Mesenchymal stem cell (in vitro differentiated cells and primary cell): ENCODE results near the gene CACNA1C.
A peak's percentile ranks its signal among the peaks of the same experiment; 100 is the strongest.

Experiments used
- DNase-seq: peaks from one replicate; pipeline ENCODE4 v3.0.0-alpha.2; 2013
- H2AFZ ChIP-seq: one replicate; pipeline ENCODE4 v1.6.1; 2013; ENCODE audit warnings: low read depth, mild to moderate bottlenecking, control low read depth, inconsistent platforms, low read length, moderate library complexity
- H2AK5ac ChIP-seq: 2 replicates; pipeline ENCODE4 v1.6.1; 2013; ENCODE audit warnings: low read length, moderate library complexity, mild to moderate bottlenecking, inconsistent platforms; ENCODE audit not compliant: severe bottlenecking
- H2BK120ac ChIP-seq: one replicate; pipeline ENCODE4 v1.6.1; 2013; ENCODE audit warnings: low read depth, mild to moderate bottlenecking, inconsistent platforms, low read length, moderate library complexity
- H2BK12ac ChIP-seq, 2 experiments: one replicate each; pipeline ENCODE4 v1.6.1; 2013; ENCODE audit warnings: inconsistent platforms in 2 of 2, low read length in 2 of 2, mild to moderate bottlenecking in 2 of 2, moderate library complexity in 2 of 2, control low read depth in 1 of 2
- H2BK15ac ChIP-seq: one replicate; pipeline ENCODE4 v1.6.1; 2013; ENCODE audit warnings: mild to moderate bottlenecking, low read depth, inconsistent platforms; ENCODE audit not compliant: poor library complexity, severe bottlenecking
- H2BK5ac ChIP-seq: 2 replicates; pipeline ENCODE4 v1.6.1; 2013; ENCODE audit warnings: low read depth, mild to moderate bottlenecking, low read length, control low read depth, inconsistent platforms; ENCODE audit not compliant: poor library complexity, severe bottlenecking
- H3K14ac ChIP-seq, 2 experiments: one replicate each; pipeline ENCODE4 v1.6.1; 2013; ENCODE audit warnings: inconsistent platforms in 2 of 2, low read length in 2 of 2, control low read depth in 1 of 2, mild to moderate bottlenecking in 1 of 2, moderate library complexity in 1 of 2
- H3K18ac ChIP-seq, 2 experiments: one replicate each; pipeline ENCODE4 v1.6.1; 2013; ENCODE audit warnings: inconsistent platforms in 2 of 2, low read length in 2 of 2, control low read depth in 1 of 2, low read depth in 1 of 2, mild to moderate bottlenecking in 1 of 2
- H3K23ac ChIP-seq, 2 experiments: one replicate each; pipeline ENCODE4 v1.6.1; 2013; ENCODE audit warnings: inconsistent platforms in 2 of 2, low read length in 2 of 2, mild to moderate bottlenecking in 2 of 2, moderate library complexity in 2 of 2, control low read depth in 1 of 2
- H3K27ac ChIP-seq: 2 replicates; pipeline ENCODE4 v1.5.1; 2013; ENCODE audit warnings: mild to moderate bottlenecking, moderate library complexity, low read length, control low read depth, inconsistent platforms; ENCODE audit not compliant: poor library complexity, severe bottlenecking
- H3K27me3 ChIP-seq, 2 experiments: 2 replicates each; pipeline versions ENCODE4 v1.6.1 to v1.7.0; 2013; ENCODE audit warnings: low read length in 2 of 2, mild to moderate bottlenecking in 2 of 2, moderate library complexity in 2 of 2, control low read depth in 1 of 2, inconsistent platforms in 1 of 2; ENCODE audit not compliant: control insufficient read depth in 1 of 2, insufficient read depth in 1 of 2
- H3K36me3 ChIP-seq, 2 experiments: 2 replicates each; pipeline versions ENCODE4 v1.6.1 to v1.7.0; 2013; ENCODE audit warnings: low read length in 2 of 2, control low read depth in 1 of 2, inconsistent platforms in 1 of 2, low read depth in 1 of 2, mild to moderate bottlenecking in 1 of 2; ENCODE audit not compliant: insufficient read depth in 2 of 2, control insufficient read depth in 1 of 2
- H3K4ac ChIP-seq, 2 experiments: one replicate each; pipeline ENCODE4 v1.6.1; 2013; ENCODE audit warnings: inconsistent platforms in 2 of 2, low read length in 2 of 2, mild to moderate bottlenecking in 2 of 2, moderate library complexity in 2 of 2, control low read depth in 1 of 2, low read depth in 1 of 2
- H3K4me1 ChIP-seq: 2 replicates; pipeline ENCODE4 v1.6.1; 2013; ENCODE audit warnings: low read depth, low read length, control low read depth; ENCODE audit not compliant: control insufficient read depth, insufficient read depth
- H3K4me2 ChIP-seq: 2 replicates; pipeline ENCODE4 v1.6.1; 2013; ENCODE audit warnings: low read length, mild to moderate bottlenecking, inconsistent platforms; ENCODE audit not compliant: poor library complexity, severe bottlenecking
- H3K4me3 ChIP-seq, 2 experiments: 2 replicates each; pipeline versions ENCODE4 v1.5.1 to v1.7.0; 2013; ENCODE audit warnings: low read length in 2 of 2, mild to moderate bottlenecking in 2 of 2, control low read depth in 1 of 2, low read depth in 1 of 2; ENCODE audit not compliant: insufficient read depth in 1 of 2
- H3K79me1 ChIP-seq: replicated peaks from 2 replicates; pipeline ENCODE4 v1.6.1; 2013; ENCODE audit warnings: mild to moderate bottlenecking, control low read depth, low read length, inconsistent platforms; ENCODE audit not compliant: poor library complexity, severe bottlenecking
- H3K9ac ChIP-seq: 2 replicates; pipeline ENCODE4 v1.7.0; 2013; ENCODE audit warnings: mild to moderate bottlenecking, low read length, moderate library complexity
- H3K9me3 ChIP-seq: 2 replicates; pipeline ENCODE4 v1.7.0; 2013; ENCODE audit warnings: mild to moderate bottlenecking, low read length; ENCODE audit not compliant: control insufficient read depth
- H4K8ac ChIP-seq: one replicate; pipeline ENCODE4 v1.6.1; 2013; ENCODE audit warnings: inconsistent platforms, mild to moderate bottlenecking, low read length, moderate library complexity
- H4K91ac ChIP-seq: one replicate; pipeline ENCODE4 v1.6.1; 2013; ENCODE audit warnings: mild to moderate bottlenecking, low read length, inconsistent platforms
- WGBS: methylation state at CpG from one replicate; pipeline ENCODE4 v1.1.7; 2013; ENCODE audit warnings: mixed read lengths; 5-methylcytosine and 5-hydroxymethylcytosine counted together

CACNA1C gene

DNA sequence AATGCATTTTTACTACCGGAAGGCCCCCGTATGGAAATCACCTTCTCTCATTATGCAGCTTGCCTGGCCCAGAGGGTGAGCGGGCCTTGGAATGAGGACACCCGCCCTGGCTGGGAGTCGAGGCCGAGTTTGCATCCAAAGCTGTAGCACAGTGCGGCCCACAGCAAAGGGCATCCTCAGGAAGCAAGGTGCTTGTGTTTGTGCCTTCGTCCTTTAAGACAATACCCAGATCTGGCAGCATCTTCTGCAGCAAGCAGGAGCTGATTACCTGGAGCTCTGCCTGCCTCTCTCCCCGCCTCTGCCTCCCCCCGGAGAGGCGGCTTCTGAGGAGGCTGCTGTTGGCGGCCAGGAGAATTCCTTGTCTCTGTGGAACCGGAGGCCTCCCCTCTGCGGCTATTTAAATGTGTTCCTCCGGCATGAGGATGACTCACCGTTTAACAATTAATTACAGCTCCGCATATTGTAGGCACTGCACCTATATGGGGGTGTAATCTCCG, 145.3 kb downstream of the CACNA1C start:
- Histone ChIP-seq H2AK5ac (no peak overlapping the region), H3K27me3 (no peaks in the 10 kb centered on the region), H3K23ac (no peak overlapping the region), H2BK120ac (no peak overlapping the region), H3K4ac (peak overlapping the region; percentile 35 to 71), H3K4me1 (peaks cover 20% of the 10 kb centered on the region), H2BK5ac (no peak overlapping the region), H3K4me3 (no peak overlapping the region), H3K14ac (no peak overlapping the region), H3K4me2 (peak overlapping the region; percentile 28), H3K9ac (no peak overlapping the region), H3K18ac (peak overlapping the region; percentile 81 to 92), H3K36me3 (no peaks in the 10 kb centered on the region), H3K79me1 (no peaks in the 10 kb centered on the region), H3K27ac (peak overlapping the region; percentile 34), H4K8ac (peak overlapping the region; percentile 90), H2AFZ (no peak overlapping the region), H4K91ac (peak overlapping the region; percentile 91), H2BK15ac (no peak overlapping the region), H2BK12ac (peak overlapping the region; percentile 87 to 96), H3K9me3 (no peaks in the 10 kb centered on the region)
- 22% methylated on average over 18 of the region's 18 CpGs for WGBS
- DNase-seq = peak; percentile 64

DNA sequence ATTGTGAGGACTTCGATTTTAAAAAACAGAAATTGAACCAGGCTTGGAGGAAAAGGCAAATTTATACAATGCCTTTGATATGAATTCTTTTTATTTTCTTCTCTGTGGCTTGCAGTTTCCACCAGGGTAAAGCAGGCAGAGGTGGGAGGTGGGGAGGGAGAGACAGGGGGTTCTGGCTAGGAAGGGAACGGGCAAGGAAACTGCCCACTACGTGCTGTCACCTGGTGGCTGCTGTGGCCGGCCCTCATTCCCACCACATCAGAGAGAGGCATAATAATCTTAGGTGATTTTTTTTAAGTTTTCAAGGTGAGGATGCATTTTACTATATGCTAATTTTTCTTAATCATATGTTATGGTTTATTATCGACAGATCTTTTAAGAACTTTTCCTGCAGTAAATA, 145.8 kb downstream of the CACNA1C start:
- Histone ChIP-seq H3K18ac (peak overlapping the region in 1 of 2 experiments; percentile 77), H3K27me3 (no peaks in the 10 kb centered on the region), H2BK120ac (no peak overlapping the region), H2BK12ac (peak overlapping the region in 1 of 2 experiments; percentile 92), H3K9me3 (no peaks in the 10 kb centered on the region), H2BK5ac (no peak overlapping the region), H3K9ac (no peak overlapping the region), H2AK5ac (no peak overlapping the region), H3K4ac (no peak overlapping the region), H3K4me1 (peaks cover 20% of the 10 kb centered on the region), H2BK15ac (no peak overlapping the region), H4K8ac (no peak overlapping the region), H3K4me2 (peak overlapping the region; percentile 28), H3K79me1 (no peaks in the 10 kb centered on the region), H4K91ac (no peak overlapping the region), H3K27ac (no peak overlapping the region), H3K4me3 (no peak overlapping the region), H3K36me3 (no peaks in the 10 kb centered on the region), H2AFZ (no peak overlapping the region), H3K14ac (no peak overlapping the region), H3K23ac (no peak overlapping the region)
- DNase-seq = no peak
- WGBS = 33% methylated on average over 1 of the region's 5 CpGs

DNA sequence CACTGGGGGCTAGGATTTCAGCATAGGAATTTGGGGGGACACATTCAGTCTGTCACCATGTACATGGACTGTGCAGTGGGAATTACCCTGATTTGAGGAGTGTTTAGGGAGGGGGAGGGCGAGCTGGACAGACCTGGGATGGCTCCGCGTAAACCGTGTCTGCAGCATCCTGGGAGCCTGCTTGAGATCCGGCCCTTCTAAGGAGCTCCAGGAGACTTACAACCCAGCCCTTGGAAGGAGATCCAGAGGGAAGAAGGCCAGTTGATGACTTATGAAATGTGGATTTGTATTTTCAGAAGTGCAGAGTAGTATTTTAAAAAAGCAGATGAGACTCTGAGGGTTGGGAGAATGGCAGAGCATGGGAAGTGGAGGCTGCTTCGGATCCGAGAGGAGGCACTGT, 153.2 kb downstream of the CACNA1C start:
- Histone ChIP-seq H2BK5ac (no peak overlapping the region), H3K4me3 (no peak overlapping the region)
- DNase-seq = no peak

DNA sequence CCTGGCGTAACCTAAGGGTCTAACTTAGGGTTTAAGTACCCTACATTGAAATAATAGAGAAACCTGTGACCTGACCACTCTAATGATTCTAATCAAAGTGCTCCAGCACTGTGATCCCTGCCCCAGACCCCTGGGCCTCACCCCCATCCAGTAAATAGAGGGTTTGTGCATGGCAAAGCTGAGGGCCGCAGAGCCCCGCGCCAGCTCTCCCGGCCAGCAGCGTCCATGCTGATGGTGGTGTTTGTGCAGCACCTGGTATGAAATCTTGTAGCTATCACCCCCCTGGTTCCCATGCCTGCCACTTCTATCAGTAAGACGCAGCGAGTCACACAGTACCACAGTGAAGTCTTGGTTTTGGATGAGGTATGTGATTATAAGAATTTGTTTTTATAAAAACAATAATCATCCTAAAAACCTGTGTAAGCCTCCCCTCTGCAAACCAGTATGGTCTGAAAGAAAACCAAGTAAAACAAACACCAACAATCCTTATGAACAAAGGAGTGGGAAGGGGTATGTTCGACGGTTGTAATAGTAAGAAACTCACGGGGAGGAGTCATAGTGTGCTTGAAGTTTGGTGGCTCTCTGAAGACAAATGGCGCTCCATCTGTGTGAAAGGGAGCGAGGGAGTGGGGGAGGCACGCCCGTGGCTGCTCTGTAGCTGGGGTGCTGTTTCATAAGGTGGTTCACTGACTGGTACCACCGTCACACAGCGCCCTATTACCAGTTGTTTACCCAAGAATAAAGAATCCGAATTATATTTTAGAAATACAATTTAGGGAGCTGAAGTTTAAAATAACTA, 156.2 kb downstream of the CACNA1C start:
- no peak overlapping the region for H3K18ac ChIP-seq
- peaks cover 12% of the 10 kb centered on the region for H3K4me1 ChIP-seq
- H4K8ac ChIP-seq = no peak overlapping the region
- no peak overlapping the region for H2BK5ac ChIP-seq
- peak overlapping the region in 1 of 2 experiments; percentile 74 for H3K4ac ChIP-seq
- H4K91ac ChIP-seq = no peak overlapping the region
- H3K9ac ChIP-seq = no peak overlapping the region
- H3K4me3 ChIP-seq = no peak overlapping the region
- H2AK5ac ChIP-seq = no peak overlapping the region
- H3K4me2 ChIP-seq = no peak overlapping the region
- H3K27ac ChIP-seq = no peak overlapping the region
- H2AFZ ChIP-seq = no peak overlapping the region
- H3K36me3 ChIP-seq = no peaks in the 10 kb centered on the region
- H3K79me1 ChIP-seq = no peaks in the 10 kb centered on the region
- peaks cover 0 to 8% of the 10 kb centered on the region in 2 experiments for H3K27me3 ChIP-seq
- 94% methylated on average over 11 of the region's 18 CpGs for WGBS
- H2BK15ac ChIP-seq = no peak overlapping the region
- H3K14ac ChIP-seq = no peak overlapping the region
- no peak overlapping the region for H2BK120ac ChIP-seq
- peak overlapping the region in 1 of 2 experiments; percentile 97 for H2BK12ac ChIP-seq
- H3K9me3 ChIP-seq = no peaks in the 10 kb centered on the region
- H3K23ac ChIP-seq = no peak overlapping the region
- no peak for DNase-seq

More for the DNA sequence above, 153.2 kb downstream of the CACNA1C start:
- Histone ChIP-seq H3K14ac (no peak overlapping the region), H3K9me3 (no peaks in the 10 kb centered on the region), H2BK120ac (no peak overlapping the region), H3K4me2 (no peak overlapping the region), H2BK15ac (no peak overlapping the region), H2BK12ac (no peak overlapping the region), H4K8ac (no peak overlapping the region), H3K9ac (no peak overlapping the region), H2AK5ac (no peak overlapping the region), H3K79me1 (no peaks in the 10 kb centered on the region), H2AFZ (no peak overlapping the region), H3K18ac (peak overlapping the region in 1 of 2 experiments; percentile 29), H3K23ac (no peak overlapping the region), H3K27ac (no peak overlapping the region), H4K91ac (no peak overlapping the region), H3K27me3 (peaks cover 0 to 8% of the 10 kb centered on the region in 2 experiments), H3K4me1 (no peaks in the 10 kb centered on the region), H3K4ac (no peak overlapping the region), H3K36me3 (no peaks in the 10 kb centered on the region)
- 86% methylated on average over 7 of the region's 7 CpGs for WGBS
